CD14-positive monocyte (primary cell): ENCODE measurements around the gene SLC6A6. TPM values are rescaled to one million over a fixed set of nuclear protein-coding genes. Genes with fewer than 3 reads are reported as not detected.
A peak's percentile ranks its signal among the peaks of the same experiment; 100 is the strongest.

Source experiments
- DNase-seq, 3 donors: peaks; one replicate each; pipeline ENCODE4 v3.0.0-alpha.2; 2011 to 2022
- H2AFZ ChIP-seq: 2 replicates; pipeline ENCODE4 v1.6.0; 2012; ENCODE audit warnings: mild to moderate bottlenecking, low read depth, low read length, inconsistent platforms; ENCODE audit not compliant: insufficient read depth, poor library complexity, severe bottlenecking
- H3K27ac ChIP-seq, 2 donors: 1 replicate in 1 of 2; 2 replicates in 1 of 2; pipeline ENCODE4 v1.5.1; 2012 to 2013; ENCODE audit warnings: low read length in 2 of 2, control low read depth in 1 of 2, inconsistent platforms in 1 of 2, low read depth in 1 of 2, mild to moderate bottlenecking in 1 of 2
- H3K27me3 ChIP-seq, 2 donors: one replicate each; pipeline versions ENCODE4 v1.6.0 to v1.6.1; 2011 to 2013; ENCODE audit warnings: low read length in 2 of 2; ENCODE audit not compliant: control insufficient read depth in 2 of 2, insufficient read depth in 2 of 2
- H3K36me3 ChIP-seq, 2 donors: replicated peaks in 1 of 2; 1 replicate in 1 of 2; 2 replicates in 1 of 2; pipeline versions ENCODE4 v1.5.1 to v1.6.1; 2012 to 2013; ENCODE audit warnings: low read length in 2 of 2, control low read depth in 1 of 2, inconsistent platforms in 1 of 2, mild to moderate bottlenecking in 1 of 2; ENCODE audit not compliant: insufficient read depth in 2 of 2, control insufficient read depth in 1 of 2
- H3K4me1 ChIP-seq, 2 donors: 1 replicate in 1 of 2; 2 replicates in 1 of 2; pipeline versions ENCODE4 v1.5.1 to v1.6.1; 2012 to 2013; ENCODE audit warnings: low read length in 2 of 2, control low read depth in 1 of 2, inconsistent platforms in 1 of 2, mild to moderate bottlenecking in 1 of 2, moderate library complexity in 1 of 2; ENCODE audit not compliant: insufficient read depth in 2 of 2, control insufficient read depth in 1 of 2
- H3K4me2 ChIP-seq: replicated peaks from 2 replicates; pipeline ENCODE3; 2012; ENCODE audit warnings: low read length, moderate library complexity, mild to moderate bottlenecking; ENCODE audit not compliant: poor library complexity, severe bottlenecking; ENCODE audit errors: extremely low read depth
- H3K4me3 ChIP-seq, 3 experiments: fragments of 200-600 bp in 1 of 3; sonication (generic) in 1 of 3; replicated peaks in 1 of 3; 1 replicate in 2 of 3; 2 replicates in 1 of 3; pipeline ENCODE4 v1.5.1; 2011 to 2013; ENCODE audit warnings: low read length in 3 of 3, mild to moderate bottlenecking in 3 of 3, control low read depth in 2 of 3, low read depth in 2 of 3, inconsistent platforms in 1 of 3, moderate library complexity in 1 of 3
- H3K79me2 ChIP-seq: 2 replicates; pipeline ENCODE4 v1.6.0; 2012; ENCODE audit warnings: mild to moderate bottlenecking, control low read depth, inconsistent platforms, low read length, moderate library complexity; ENCODE audit not compliant: insufficient read depth
- H3K9ac ChIP-seq: 2 replicates; pipeline ENCODE4 v1.6.0; 2017; ENCODE audit warnings: low read length, mild to moderate bottlenecking; ENCODE audit not compliant: insufficient read depth, poor library complexity, severe bottlenecking
- H3K9me3 ChIP-seq, 2 donors: replicated peaks in 1 of 2; 1 replicate in 1 of 2; 2 replicates in 1 of 2; pipeline versions ENCODE4 v1.5.1 to v1.6.1; 2012 to 2013; ENCODE audit warnings: low read length in 2 of 2, control low read depth in 1 of 2; ENCODE audit not compliant: control insufficient read depth in 1 of 2, insufficient read depth in 1 of 2
- H4K20me1 ChIP-seq: 2 replicates; pipeline ENCODE4 v1.6.0; 2012; ENCODE audit warnings: mild to moderate bottlenecking, low read length, control low read depth, moderate library complexity; ENCODE audit not compliant: insufficient read depth
- H3K27ac Mint-ChIP-seq, 7 donors: one replicate each; pipeline ENCODE4 v1.8.0; 2020; ENCODE audit warnings: mild to moderate bottlenecking in 7 of 7, mixed read lengths in 7 of 7, moderate library complexity in 6 of 7, inconsistent platforms in 2 of 7
- H3K27me3 Mint-ChIP-seq, 3 donors: one replicate each; pipeline ENCODE4 v1.8.0; 2021 to 2022; ENCODE audit warnings: low read depth in 3 of 3, mild to moderate bottlenecking in 3 of 3, mixed read lengths in 3 of 3, moderate library complexity in 3 of 3, inconsistent platforms in 1 of 3
- H3K36me3 Mint-ChIP-seq, 2 donors: one replicate each; pipeline ENCODE4 v1.8.0; 2020; ENCODE audit warnings: mixed read lengths in 2 of 2, inconsistent platforms in 1 of 2, mild to moderate bottlenecking in 1 of 2
- H3K4me1 Mint-ChIP-seq: one replicate; pipeline ENCODE4 v1.8.0; 2020; ENCODE audit warnings: mild to moderate bottlenecking, mixed read lengths
- H3K4me3 Mint-ChIP-seq, 2 donors: one replicate each; pipeline ENCODE4 v1.8.0; 2020; ENCODE audit warnings: mild to moderate bottlenecking in 2 of 2, mixed read lengths in 2 of 2, moderate library complexity in 1 of 2
- H3K9me3 Mint-ChIP-seq, 7 donors: one replicate each; pipeline ENCODE4 v1.8.0; 2020 to 2022; ENCODE audit warnings: mixed read lengths in 7 of 7, mild to moderate bottlenecking in 6 of 7, moderate library complexity in 6 of 7, inconsistent platforms in 2 of 7
- CTCF ChIP-seq: fragments of 200-600 bp; IDR thresholded peaks from one replicate; pipeline ENCODE4 v1.8.0; 2022; ENCODE audit warnings: antibody characterized with exemption, mild to moderate bottlenecking
- WGBS: methylation state at CpG from one replicate; pipeline ENCODE4 v1.1.5; 2013; ENCODE audit warnings: missing lambda C conversion rate; ENCODE audit not compliant: insufficient coverage; 5-methylcytosine and 5-hydroxymethylcytosine counted together
- intact Hi-C, 2 donors: fragments of 100-400 bp; cut with micrococcal nuclease; formaldehyde crosslinking; loops; one replicate each; pipeline versions ENCODE4 v1.15.0 to v1.15.1; 2023
- polyA plus RNA-seq, 3 donors: library from polyadenylated mRNA; depleted of rRNA in 1 of 3; unstranded in 2 of 3; stranded (reverse) in 1 of 3; fragments of 300-500 nt in 2 of 3; fragments of >200 nt in 1 of 3; fragmentation: Illumina TruSeq in 2 of 3; gene quantifications; 1 replicate in 2 of 3; 2 replicates in 1 of 3; pipeline ENCODE4 v1.2.3, GENCODE V29; 2012 to 2021

Gene SLC6A6
- polyA plus RNA-seq, 3 donors: 18.4 to 136 (median 24.5) TPM

GRCh38 chr3:14377838-14378169 lies 24.6 kb upstream of the SLC6A6 start:
- Mint-ChIP-seq H3K4me3 (peak overlapping the region; percentile 71 to 82), H3K9me3 (peaks cover 0 to 7% (median 0%) of the 10 kb centered on the region in 7 donors), H3K36me3 (peaks cover 0 to 6% of the 10 kb centered on the region in 2 donors), H3K27ac (peak overlapping the region; percentile 82 to 99 (median 96)), H3K4me1 (peaks cover 64% of the 10 kb centered on the region), H3K27me3 (peaks cover 1 to 8% (median 3%) of the 10 kb centered on the region in 3 donors)
- DNase-seq: peak; percentile 89 to 94 (median 92)
- Histone ChIP-seq H3K4me1 (peaks cover 51 to 65% of the 10 kb centered on the region in 2 donors), H3K79me2 (no peaks in the 10 kb centered on the region), H3K27ac (peak overlapping the region; percentile 74 to 84), H3K4me2 (peak overlapping the region; percentile 30), H3K9me3 (no peaks in the 10 kb centered on the region), H4K20me1 (no peaks in the 10 kb centered on the region), H3K4me3 (peak overlapping the region in 1 of 3 experiments; percentile 18), H3K27me3 (no peaks in the 10 kb centered on the region), H2AFZ (no peak overlapping the region), H3K9ac (no peak overlapping the region), H3K36me3 (no peaks in the 10 kb centered on the region)
- TF ChIP-seq CTCF: no peak
- intact Hi-C loops: no loop called here
- 0% methylated on average over 2 of the region's 3 CpGs for WGBS

GRCh38 chr3:14378415-14378814 lies 24.0 kb upstream of the SLC6A6 start:
- Histone ChIP-seq H3K9ac (no peak overlapping the region), H3K27me3 (no peaks in the 10 kb centered on the region), H3K27ac (peak overlapping the region; percentile 74 to 84), H3K79me2 (no peaks in the 10 kb centered on the region), H3K36me3 (no peaks in the 10 kb centered on the region), H3K9me3 (no peaks in the 10 kb centered on the region), H3K4me3 (peak overlapping the region in 1 of 3 experiments; percentile 18), H2AFZ (no peak overlapping the region), H3K4me1 (peaks cover 45 to 59% of the 10 kb centered on the region in 2 donors), H3K4me2 (peak overlapping the region; percentile 30), H4K20me1 (no peaks in the 10 kb centered on the region)
- DNase-seq: peak; percentile 46 to 72 (median 60)
- peak overlapping the region in 1 of 2 donors; percentile 82 for H3K4me3 Mint-ChIP-seq
- intact Hi-C loops: no loop called here
- peaks cover 1 to 7% (median 3%) of the 10 kb centered on the region in 3 donors for H3K27me3 Mint-ChIP-seq
- 90% methylated on average over 4 of the region's 4 CpGs for WGBS
- peaks cover 0 to 6% of the 10 kb centered on the region in 2 donors for H3K36me3 Mint-ChIP-seq
- H3K27ac Mint-ChIP-seq: peak overlapping the region; percentile 82 to 99 (median 96)
- H3K9me3 Mint-ChIP-seq: peaks cover 0 to 7% (median 0%) of the 10 kb centered on the region in 7 donors
- peaks cover 58% of the 10 kb centered on the region for H3K4me1 Mint-ChIP-seq
- no peak for TF ChIP-seq CTCF
